ENCODE measurements around the gene MYO16.

DNA sequence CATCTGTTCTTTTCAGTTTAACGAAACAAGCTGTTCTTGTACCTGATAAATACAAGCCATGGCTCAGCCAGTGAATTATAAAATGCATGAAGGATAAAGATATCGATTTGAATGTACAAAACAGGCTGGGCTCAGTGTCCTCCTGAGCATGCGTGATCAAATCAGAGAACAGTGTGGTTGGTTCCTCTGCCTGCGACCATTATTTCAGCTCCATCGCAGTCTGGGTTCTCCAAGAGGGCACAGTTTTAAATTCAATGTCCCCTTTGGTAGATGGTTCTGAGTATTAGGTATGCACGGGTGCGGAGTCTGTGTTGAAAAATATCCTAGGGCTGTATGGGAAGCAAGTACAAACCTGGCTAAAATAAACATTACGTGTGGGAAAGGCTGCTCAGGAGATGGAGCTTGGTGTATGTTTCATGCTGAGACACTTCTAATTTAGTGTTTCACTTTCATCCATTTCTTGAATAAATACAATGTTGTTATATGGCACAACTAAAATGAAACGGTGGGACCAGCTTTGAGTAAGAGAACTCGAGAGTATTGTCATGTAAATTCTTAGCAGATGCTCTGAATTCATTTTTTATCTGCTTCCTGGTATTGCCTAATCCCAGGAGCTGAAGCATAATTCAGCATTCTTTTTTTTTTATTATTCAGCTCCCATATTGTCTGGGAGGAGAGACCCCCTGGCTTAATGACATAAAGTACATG lies 458.7 kb downstream of the MYO16 start:
- TF ChIP-seq CTCF (IDR thresholded peaks at IDR 0.05) (no peak), POLR2A (IDR thresholded peaks at IDR 0.05) (no peak)
